Measurements from ENCODE around the gene PRXL2C. TPM values are rescaled to one million over a fixed set of nuclear protein-coding genes. Genes with fewer than 3 reads are reported as not detected.

The PRXL2C gene
- total and polyA plus RNA-seq, 2 of the 13 experiments (the other 11 are each of a cell fraction or from before 2014, with no cell fraction given), result 11.0 to 13.2 TPM

GRCh38 chr9:96621618-96622017 is 33.5 kb downstream of the PRXL2C start:
- Histone ChIP-seq H3K4me1 (ENCODE audit: insufficient read depth, low read length) (peaks cover 18% of the 10 kb centered on the region), H3K27ac (ENCODE audit: extremely low read length, insufficient read depth, low read length) (peak overlapping the region; percentile 59), H3K27me3 (ENCODE audit: control insufficient read depth in 1 of 2, insufficient read depth in 2 of 2, low read length in 2 of 2) (no peaks in the 10 kb centered on the region; a peak in 1 of 5 replicates), H3K9ac (ENCODE audit: insufficient read depth, low read depth, low read length) (peak overlapping the region; percentile 55; the same call in 1 of the 2 replicates), H3K36me3 (replicated peaks in 1 of 2; ENCODE audit: control insufficient read depth in 1 of 2, insufficient read depth in 2 of 2, low read length in 2 of 2) (no peaks in the 10 kb centered on the region), H2AFZ (ENCODE audit: low read length) (peak overlapping the region; percentile 62), H3K4me3 (replicated peaks in 1 of 3; ENCODE audit: insufficient read depth in 1 of 3, low read depth in 2 of 3, low read length in 3 of 3) (peak overlapping the region; percentile 66 to 87 (median 85); a peak in 5 of 6 replicates), H4K20me1 (ENCODE audit: insufficient read depth, low read length) (peaks cover 16% of the 10 kb centered on the region; the same call in 1 of the 2 replicates), H3K79me2 (ENCODE audit: insufficient read depth, low read length) (peaks cover 23% of the 10 kb centered on the region), H3K4me2 (ENCODE audit: low read depth, low read length) (peak overlapping the region; percentile 79), H3K9me3 (ENCODE audit: low read length) (no peaks in the 10 kb centered on the region)
- DNase-seq (ENCODE audit: low spot score) (peak; percentile 36), ATAC-seq (no peak), FAIRE-seq (peak; percentile 68)
- 38% methylated on average over 4 of the region's 4 CpGs for WGBS (ENCODE audit: low lambda C conversion rate)
- POLR2A ChIA-PET, result interaction anchor here (1.0 to 3.9 kb wide), 3 partner anchors 10 to 130 kb away, joined by 3 to 21 read pairs (median 4); no protein-coding TSS in a partner anchor
- TF ChIP-seq REXO4 (CRISPR knock-in tag; IDR thresholded peaks at IDR 0.05; ENCODE audit: borderline replicate concordance) (no peak), SP5 (CRISPR knock-in tag; IDR thresholded peaks at IDR 0.05; ENCODE audit: borderline replicate concordance, low read depth) (peak; percentile 69), ZNF101 (CRISPR knock-in tag; IDR thresholded peaks at IDR 0.05; ENCODE audit: borderline replicate concordance, low read depth) (no peak), PAWR (CRISPR knock-in tag; IDR thresholded peaks at IDR 0.05; ENCODE audit: borderline replicate concordance) (no peak), CHD2 (IDR thresholded peaks at IDR 0.05; ENCODE audit: low read depth, low read length) (no peak), SRY (CRISPR knock-in tag; IDR thresholded peaks at IDR 0.05) (no peak), ELF3 (CRISPR knock-in tag; IDR thresholded peaks at IDR 0.05) (no peak)
- TF ChIP-seq, protein P1, sequence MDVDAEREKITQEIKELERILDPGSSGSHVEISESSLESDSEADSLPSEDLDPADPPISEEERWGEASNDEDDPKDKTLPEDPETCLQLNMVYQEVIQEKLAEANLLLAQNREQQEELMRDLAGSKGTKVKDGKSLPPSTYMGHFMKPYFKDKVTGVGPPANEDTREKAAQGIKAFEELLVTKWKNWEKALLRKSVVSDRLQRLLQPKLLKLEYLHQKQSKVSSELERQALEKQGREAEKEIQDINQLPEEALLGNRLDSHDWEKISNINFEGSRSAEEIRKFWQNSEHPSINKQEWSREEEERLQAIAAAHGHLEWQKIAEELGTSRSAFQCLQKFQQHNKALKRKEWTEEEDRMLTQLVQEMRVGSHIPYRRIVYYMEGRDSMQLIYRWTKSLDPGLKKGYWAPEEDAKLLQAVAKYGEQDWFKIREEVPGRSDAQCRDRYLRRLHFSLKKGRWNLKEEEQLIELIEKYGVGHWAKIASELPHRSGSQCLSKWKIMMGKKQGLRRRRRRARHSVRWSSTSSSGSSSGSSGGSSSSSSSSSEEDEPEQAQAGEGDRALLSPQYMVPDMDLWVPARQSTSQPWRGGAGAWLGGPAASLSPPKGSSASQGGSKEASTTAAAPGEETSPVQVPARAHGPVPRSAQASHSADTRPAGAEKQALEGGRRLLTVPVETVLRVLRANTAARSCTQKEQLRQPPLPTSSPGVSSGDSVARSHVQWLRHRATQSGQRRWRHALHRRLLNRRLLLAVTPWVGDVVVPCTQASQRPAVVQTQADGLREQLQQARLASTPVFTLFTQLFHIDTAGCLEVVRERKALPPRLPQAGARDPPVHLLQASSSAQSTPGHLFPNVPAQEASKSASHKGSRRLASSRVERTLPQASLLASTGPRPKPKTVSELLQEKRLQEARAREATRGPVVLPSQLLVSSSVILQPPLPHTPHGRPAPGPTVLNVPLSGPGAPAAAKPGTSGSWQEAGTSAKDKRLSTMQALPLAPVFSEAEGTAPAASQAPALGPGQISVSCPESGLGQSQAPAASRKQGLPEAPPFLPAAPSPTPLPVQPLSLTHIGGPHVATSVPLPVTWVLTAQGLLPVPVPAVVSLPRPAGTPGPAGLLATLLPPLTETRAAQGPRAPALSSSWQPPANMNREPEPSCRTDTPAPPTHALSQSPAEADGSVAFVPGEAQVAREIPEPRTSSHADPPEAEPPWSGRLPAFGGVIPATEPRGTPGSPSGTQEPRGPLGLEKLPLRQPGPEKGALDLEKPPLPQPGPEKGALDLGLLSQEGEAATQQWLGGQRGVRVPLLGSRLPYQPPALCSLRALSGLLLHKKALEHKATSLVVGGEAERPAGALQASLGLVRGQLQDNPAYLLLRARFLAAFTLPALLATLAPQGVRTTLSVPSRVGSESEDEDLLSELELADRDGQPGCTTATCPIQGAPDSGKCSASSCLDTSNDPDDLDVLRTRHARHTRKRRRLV (CRISPR knock-in tag; IDR thresholded peaks at IDR 0.05), result no peak
- intact Hi-C loops (cut with micrococcal nuclease; ENCODE audit: unreplicated experiment), result no loop called here
- BruUV-seq (replicated peaks), result no TSS peak
- in situ Hi-C loops (cut with HindIII; ENCODE audit: extremely low pct_ligation_motif_present, low pct_unique_long_range_greater_than_20kb), result no loop called here
- CTCF ChIA-PET (ENCODE audit: low intra/inter-chr PET ratio, low total read pairs), result interaction anchor here (0.8 kb wide), 1 partner anchor 45 kb away, joined by 3 read pairs; no protein-coding TSS in a partner anchor
